Measurements from ENCODE around the gene PKD1L1. TPM values are rescaled to one million over a fixed set of nuclear protein-coding genes. Genes with fewer than 3 reads are reported as not detected.
"Not testable (repeated sequence)": the region's sequence is repeated elsewhere in the genome, so short reads cannot be mapped to it uniquely, and the experiment has no call there.

The PKD1L1 gene
- total RNA-seq, 4 donors from 2014 or later = 0.41 to 37.4 (median 17.5) TPM

DNA sequence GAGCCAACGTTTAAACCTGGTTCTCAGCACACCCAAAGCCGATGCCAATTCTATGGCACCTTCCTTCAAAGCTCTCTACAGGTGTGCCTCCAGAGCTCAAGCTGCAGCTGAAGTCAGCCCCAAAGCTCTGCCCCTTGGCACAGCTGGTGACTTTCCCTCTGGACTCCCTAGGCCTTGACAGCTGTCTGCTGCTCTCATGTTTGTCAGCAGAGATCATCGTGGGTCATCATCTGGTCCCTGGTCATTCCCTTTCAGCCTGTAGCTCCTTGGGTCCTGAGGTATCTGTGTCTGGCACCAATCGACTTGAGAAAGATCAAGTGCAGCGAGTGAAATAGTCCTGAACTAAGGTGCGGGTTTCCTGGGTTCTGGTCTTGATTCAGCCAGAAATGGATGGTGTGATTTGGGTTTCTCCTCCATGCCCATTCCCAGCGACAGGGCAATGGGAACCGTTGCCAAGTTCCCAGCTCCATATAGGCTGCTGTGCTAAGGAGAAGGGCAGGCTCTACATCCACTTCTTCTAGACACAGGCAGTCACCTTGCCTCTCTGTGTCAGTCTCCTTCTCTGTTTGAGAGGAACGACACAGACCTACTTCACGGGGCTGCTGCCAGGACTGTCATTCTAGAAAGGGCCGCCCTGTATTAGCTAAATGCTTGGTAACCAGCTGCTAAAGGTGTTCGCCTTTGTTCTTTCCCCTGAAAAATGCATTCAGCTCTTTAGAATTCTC lies 3.6 kb downstream of the PKD1L1 start:
- H3K4me1 ChIP-seq = peaks cover 3 to 29% (median 17%) of the 10 kb centered on the region in 4 donors
- DNase-seq = no peak
- in situ Hi-C loops (cut with MboI; ENCODE audit: low pct_ligation_motif_present in 1 of 4, low pct_unique_long_range_greater_than_20kb in 1 of 4, low sequenced_read_pairs in 3 of 4) (loop anchor here in 3 of 4 donors (5.0 to 10.0 kb wide), 2 partner anchors 163 to 170 kb away; no protein-coding TSS in a partner anchor), intact Hi-C loops (cut with DNase I; ENCODE audit: low total_unique reads) (loop anchor here (2.0 kb wide), 1 partner anchor 166 kb away; no protein-coding TSS in a partner anchor)
- no peaks in the 10 kb centered on the region for H3K9me3 ChIP-seq
- no peaks in the 10 kb centered on the region for H3K36me3 ChIP-seq
- WGBS, 2 donors (ENCODE audit: low coverage in 1 of 2) = 76 to 78% methylated on average over 3 to 12 of the region's 12 CpGs
- no peak overlapping the region for H3K27ac ChIP-seq
- no peak for TF ChIP-seq POLR2A (IDR thresholded peaks at IDR 0.05)
- TF ChIP-seq, protein P1, sequence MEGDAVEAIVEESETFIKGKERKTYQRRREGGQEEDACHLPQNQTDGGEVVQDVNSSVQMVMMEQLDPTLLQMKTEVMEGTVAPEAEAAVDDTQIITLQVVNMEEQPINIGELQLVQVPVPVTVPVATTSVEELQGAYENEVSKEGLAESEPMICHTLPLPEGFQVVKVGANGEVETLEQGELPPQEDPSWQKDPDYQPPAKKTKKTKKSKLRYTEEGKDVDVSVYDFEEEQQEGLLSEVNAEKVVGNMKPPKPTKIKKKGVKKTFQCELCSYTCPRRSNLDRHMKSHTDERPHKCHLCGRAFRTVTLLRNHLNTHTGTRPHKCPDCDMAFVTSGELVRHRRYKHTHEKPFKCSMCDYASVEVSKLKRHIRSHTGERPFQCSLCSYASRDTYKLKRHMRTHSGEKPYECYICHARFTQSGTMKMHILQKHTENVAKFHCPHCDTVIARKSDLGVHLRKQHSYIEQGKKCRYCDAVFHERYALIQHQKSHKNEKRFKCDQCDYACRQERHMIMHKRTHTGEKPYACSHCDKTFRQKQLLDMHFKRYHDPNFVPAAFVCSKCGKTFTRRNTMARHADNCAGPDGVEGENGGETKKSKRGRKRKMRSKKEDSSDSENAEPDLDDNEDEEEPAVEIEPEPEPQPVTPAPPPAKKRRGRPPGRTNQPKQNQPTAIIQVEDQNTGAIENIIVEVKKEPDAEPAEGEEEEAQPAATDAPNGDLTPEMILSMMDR (IDR thresholded peaks at IDR 0.05) = no peak
- TF ChIP-seq POLR2AphosphoS5 (IDR thresholded peaks at IDR 0.05) = no peak
- no peak for TF ChIP-seq EP300 (IDR thresholded peaks at IDR 0.05; ENCODE audit: low read depth)
- no peak overlapping the region for H3K4me3 ChIP-seq
- no peaks in the 10 kb centered on the region for H3K27me3 ChIP-seq

DNA sequence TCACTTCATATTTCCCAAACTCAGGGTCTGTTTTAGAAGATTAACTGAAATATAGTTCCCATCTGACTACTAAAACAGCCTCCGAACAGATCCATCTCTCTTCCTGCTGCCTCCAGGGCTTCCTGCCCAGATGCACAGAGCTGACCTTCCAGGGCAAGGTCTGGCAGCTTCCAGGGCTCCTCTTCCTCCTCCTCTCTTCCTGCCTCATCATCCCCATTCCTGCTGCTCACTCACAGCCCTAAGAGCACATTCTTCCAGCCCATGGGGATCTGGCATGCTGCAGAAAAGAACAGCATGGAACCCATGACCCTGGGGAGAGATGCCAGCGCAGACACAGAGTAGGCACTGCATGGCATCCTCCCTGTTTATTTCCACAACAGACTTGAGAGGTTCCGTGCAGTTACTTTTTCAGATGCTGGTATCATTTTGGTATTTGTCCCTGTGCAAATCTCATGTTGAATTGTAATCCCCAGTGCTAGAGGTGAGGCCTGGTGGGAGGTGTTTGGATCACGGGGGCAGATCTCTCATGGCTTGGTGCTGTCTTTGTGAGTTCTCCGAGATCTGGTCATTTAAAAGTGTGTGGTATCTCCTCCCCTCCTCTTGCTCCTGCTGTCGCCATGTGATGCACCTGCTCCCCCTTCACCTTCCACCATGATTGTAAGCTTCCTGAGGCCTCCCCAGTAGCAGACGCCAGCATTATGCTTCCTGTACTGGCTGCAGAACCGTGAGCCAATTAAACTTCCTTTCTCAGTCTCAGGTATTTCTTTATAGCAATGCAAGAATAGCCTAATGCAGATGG lies 4.4 kb downstream of the PKD1L1 start:
- no peaks in the 10 kb centered on the region for H3K27me3 ChIP-seq
- H3K9me3 ChIP-seq = no peaks in the 10 kb centered on the region
- no peaks in the 10 kb centered on the region for H3K36me3 ChIP-seq
- WGBS, 2 donors (ENCODE audit: low coverage in 1 of 2) = 87% methylated on average over 8 of the region's 8 CpGs; no CpG with 5 or more reads in 1 of the 2 donors
- H3K4me1 ChIP-seq = peaks cover 6 to 38% (median 19%) of the 10 kb centered on the region in 4 donors
- TF ChIP-seq POLR2A (IDR thresholded peaks at IDR 0.05) (no peak), EP300 (IDR thresholded peaks at IDR 0.05; ENCODE audit: low read depth) (no peak), POLR2AphosphoS5 (IDR thresholded peaks at IDR 0.05) (no peak)
- TF ChIP-seq, protein P1 (IDR thresholded peaks at IDR 0.05) = no peak
- intact Hi-C loops (cut with DNase I; ENCODE audit: low total_unique reads) = loop anchor here (2.0 kb wide), 1 partner anchor 167 kb away; no protein-coding TSS in a partner anchor
- in situ Hi-C loops (cut with MboI; ENCODE audit: low pct_ligation_motif_present in 1 of 4, low pct_unique_long_range_greater_than_20kb in 1 of 4, low sequenced_read_pairs in 3 of 4) = loop anchor here in 3 of 4 donors (5.0 to 10.0 kb wide), 2 partner anchors 163 to 171 kb away; no protein-coding TSS in a partner anchor
- H3K4me3 ChIP-seq = no peak overlapping the region
- H3K27ac ChIP-seq = no peak overlapping the region
- DNase-seq = no peak

DNA sequence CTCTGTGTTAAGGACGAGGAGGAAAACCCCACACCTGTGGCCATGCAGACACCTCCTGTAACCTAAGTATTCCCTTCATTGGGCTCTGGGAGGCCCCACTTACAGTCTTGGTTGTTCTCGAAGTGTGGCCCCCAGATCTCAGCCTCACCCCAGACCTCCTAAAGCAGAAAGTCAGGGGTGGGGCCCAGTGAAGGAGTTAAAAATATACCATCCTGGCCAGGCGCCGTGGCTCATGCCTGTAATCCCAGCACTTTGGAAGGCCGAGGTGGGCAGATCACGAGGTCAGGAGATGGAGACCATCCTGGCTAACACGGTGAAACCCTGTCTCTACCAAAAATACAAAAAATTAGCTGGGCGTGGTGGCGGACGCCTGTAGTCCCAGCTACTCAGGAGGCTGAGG lies 5.6 kb downstream of the PKD1L1 start:
- WGBS, 2 donors (ENCODE audit: low coverage in 1 of 2) = 88 to 99% methylated on average over 6 to 10 of the region's 10 CpGs
- H3K27ac ChIP-seq; intact Hi-C loops (cut with DNase I; ENCODE audit: low total_unique reads); H3K27me3 ChIP-seq; H3K4me3 ChIP-seq; DNase-seq; H3K9me3 ChIP-seq; H3K36me3 ChIP-seq: not testable (repeated sequence)
- peaks cover 6 to 39% (median 19%) of the 10 kb centered on the region in 4 donors for H3K4me1 ChIP-seq
- in situ Hi-C loops (cut with MboI; ENCODE audit: low pct_ligation_motif_present in 1 of 4, low pct_unique_long_range_greater_than_20kb in 1 of 4, low sequenced_read_pairs in 3 of 4) = loop anchor here in 3 of 4 donors (5.0 to 10.0 kb wide), 2 partner anchors 165 to 172 kb away; no protein-coding TSS in a partner anchor

DNA sequence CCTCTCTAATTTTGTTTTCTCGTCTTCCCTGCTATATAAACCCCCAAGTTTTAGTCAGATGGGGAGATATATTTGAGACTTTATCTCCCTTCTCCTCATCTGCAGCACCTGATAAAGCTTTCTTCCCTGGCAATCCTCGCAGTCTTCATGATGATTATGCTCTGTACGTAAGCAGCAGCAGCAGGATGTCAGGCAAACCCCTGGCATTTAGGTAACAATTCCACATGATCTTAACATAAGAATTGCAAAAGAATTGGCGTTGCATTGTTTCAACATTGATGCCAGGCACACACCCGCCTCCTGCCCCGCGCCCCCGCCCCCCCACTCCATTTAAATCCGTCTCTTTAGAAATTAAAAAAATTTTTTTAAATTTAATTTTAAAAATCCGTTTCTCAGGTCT lies 6.1 kb downstream of the PKD1L1 start:
- Histone ChIP-seq H3K4me3 (no peak overlapping the region), H3K9me3 (no peaks in the 10 kb centered on the region), H3K4me1 (peaks cover 6 to 39% (median 19%) of the 10 kb centered on the region in 4 donors), H3K36me3 (no peaks in the 10 kb centered on the region), H3K27ac (peak overlapping the region; percentile 77 to 85 (median 82)), H3K27me3 (no peaks in the 10 kb centered on the region)
- WGBS, 2 donors (ENCODE audit: low coverage in 1 of 2) = 84 to 85% methylated on average over 8 to 10 of the region's 10 CpGs
- in situ Hi-C loops (cut with MboI; ENCODE audit: low pct_ligation_motif_present in 1 of 4, low pct_unique_long_range_greater_than_20kb in 1 of 4, low sequenced_read_pairs in 3 of 4) = loop anchor here in 3 of 4 donors (5.0 to 10.0 kb wide), 2 partner anchors 165 to 173 kb away; no protein-coding TSS in a partner anchor
- intact Hi-C loops (cut with DNase I; ENCODE audit: low total_unique reads) = no loop called here
- no peak for TF ChIP-seq POLR2A (IDR thresholded peaks at IDR 0.05)
- TF ChIP-seq POLR2AphosphoS5 (IDR thresholded peaks at IDR 0.05) = no peak
- TF ChIP-seq, protein P1 (IDR thresholded peaks at IDR 0.05) = no peak
- DNase-seq = no peak

Measured in transverse colon (tissue), 4 donors.